HG03060 (cell line): ENCODE data around the gene CCDC117.

Experiments used
- ATAC-seq: cut with Tn5 transposase; IDR thresholded peaks from one replicate; pipeline ENCODE4 v1.9.1; 2021; ENCODE audit warnings: low read depth, moderate number of reproducible peaks; ENCODE audit not compliant: unreplicated experiment

The CCDC117 gene

DNA sequence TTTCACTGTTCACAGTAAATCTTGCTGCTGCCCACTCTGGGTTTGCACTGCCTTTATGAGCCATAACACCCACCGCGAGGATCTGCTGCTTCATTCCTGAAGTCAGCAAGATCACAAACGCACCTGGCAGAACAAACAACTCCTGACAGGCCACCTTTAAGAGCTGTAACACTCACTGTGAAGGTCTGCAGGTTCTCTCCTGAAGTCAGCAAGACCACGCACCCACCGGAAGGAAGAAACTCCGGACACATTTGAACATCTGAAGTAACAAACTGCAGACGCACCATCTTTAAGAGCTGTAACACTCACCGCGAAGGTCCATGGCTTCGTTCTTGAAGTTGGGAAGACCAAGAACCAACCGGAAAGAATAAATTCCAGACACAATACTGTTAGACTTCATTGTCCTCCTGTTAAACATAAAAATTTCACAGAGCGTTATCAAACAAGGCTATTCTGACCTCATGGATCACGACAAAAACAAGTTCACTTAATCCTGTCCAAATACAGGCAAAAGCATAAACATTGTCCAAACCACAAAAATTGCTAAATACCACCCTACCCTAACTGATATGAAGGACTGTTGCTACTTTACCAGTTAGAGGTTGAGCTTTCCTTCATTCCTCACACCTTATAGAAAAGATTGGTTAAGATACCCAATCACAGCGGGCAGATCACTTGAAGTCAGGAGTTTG lies 3.0 kb upstream of the CCDC117 start:
- ATAC-seq = no peak

- ATAC-seq = no peak
Measured at GRCh38 chr22:28771195-28771791, 1.2 kb upstream of the CCDC117 start.

DNA sequence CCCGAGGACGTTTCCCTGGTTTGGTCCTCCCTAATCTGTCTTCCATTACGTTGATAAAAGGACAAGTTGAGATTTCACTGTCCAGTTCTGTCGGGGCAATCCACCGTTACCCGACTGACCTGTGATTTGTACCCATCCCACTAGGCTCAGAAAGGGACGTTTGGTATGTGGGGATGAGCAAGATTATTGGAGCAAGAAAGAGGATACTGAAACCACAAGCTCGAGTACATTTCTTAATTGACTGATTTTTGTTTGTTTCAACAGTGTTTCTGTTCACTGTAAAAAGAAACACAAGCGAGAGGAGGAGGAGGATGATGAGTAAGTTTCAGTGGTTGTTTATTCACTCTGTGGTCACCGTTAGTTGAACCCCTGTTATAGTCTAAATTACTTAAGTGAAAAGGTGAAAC lies 969 bp downstream of the CCDC117 start:
- no peak for ATAC-seq

DNA sequence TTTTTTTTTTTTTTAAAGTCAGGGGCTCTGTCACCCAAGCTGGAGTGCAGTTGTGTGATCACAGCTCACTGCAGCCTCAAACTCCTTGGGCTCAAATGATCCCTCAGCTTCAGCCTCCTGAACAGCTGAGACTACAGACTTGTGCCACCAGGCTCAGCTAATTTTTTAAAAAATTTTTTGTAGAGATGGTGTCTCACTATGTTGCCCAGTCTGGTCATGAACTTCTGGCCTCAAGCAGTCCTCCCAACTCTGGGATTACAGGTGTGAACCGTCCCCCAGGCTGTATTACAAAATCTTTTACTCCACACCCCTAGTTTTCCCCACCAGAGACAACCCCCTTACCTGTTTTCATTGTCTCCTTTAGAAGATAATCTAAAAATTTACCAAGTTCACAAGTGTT lies 1.9 kb downstream of the CCDC117 start:
- ATAC-seq = no peak

- ATAC-seq = no peak
Measured at GRCh38 chr22:28779833-28780232, 7.3 kb downstream of the CCDC117 start.

DNA sequence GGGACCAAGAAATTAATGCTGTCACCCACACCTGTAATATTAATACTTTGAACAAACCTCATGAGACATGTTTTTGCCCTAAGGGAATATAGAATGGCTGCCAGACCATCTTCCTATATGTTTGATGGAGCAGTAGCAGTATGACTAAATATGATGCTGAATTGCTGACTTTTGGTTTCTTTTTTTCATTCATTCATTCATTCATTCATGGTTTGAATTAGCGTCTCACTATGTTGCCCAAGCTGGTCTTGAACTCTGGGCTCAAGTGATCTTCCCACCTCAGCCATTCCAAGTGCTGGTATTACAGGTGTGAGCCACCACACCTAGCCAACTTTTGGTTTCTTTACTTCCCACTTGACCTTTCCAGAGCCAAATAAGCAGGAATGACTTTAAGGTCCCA lies 7.8 kb downstream of the CCDC117 start:
- no peak for ATAC-seq

- ATAC-seq = no peak
Measured at GRCh38 chr22:28783786-28784671, 11.5 kb downstream of the CCDC117 start.

DNA sequence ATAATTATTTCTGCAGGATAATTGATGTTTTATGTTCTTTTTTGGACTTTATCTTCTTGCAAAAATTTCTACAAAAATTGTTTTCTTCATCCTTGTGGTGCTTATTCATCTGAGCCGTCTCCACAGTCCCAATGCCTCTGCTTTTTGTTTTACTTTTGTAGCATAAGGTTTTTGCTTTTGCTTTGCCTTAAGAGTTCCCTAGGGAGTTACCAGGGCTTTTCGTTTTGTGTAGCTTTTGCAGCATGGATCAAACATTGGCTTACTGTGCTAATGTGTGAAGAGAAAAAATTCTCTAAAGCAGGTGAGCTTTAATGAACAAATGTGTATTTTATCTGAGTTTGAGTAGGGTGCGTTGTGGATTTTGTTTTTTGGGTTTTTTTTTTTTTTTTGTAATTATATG lies 16.1 kb downstream of the CCDC117 start:
- no peak for ATAC-seq

DNA sequence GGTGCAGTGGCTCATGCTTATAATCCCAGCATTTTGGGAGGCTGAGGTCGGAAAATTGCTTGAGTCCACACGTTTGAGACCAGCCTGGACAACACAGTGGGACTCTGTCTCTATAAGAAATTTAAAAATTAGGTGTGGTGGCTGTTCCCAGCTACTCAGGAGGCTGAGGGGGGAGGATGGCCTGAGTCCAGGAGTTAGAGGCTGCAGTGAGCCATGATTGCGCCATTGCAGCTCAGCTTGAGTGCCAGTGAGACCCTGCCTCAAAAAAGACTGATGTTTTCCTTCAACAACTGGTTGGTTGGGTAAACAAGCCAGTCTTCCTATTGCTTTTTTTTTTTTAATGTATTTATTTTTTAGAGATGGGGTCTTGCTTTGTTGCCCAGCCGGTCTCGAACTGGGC lies 18.6 kb downstream of the CCDC117 start:
- ATAC-seq = no peak

- peak; percentile 40 for ATAC-seq
Measured at GRCh38 chr22:28791841-28792490, 19.5 kb downstream of the CCDC117 start.

DNA sequence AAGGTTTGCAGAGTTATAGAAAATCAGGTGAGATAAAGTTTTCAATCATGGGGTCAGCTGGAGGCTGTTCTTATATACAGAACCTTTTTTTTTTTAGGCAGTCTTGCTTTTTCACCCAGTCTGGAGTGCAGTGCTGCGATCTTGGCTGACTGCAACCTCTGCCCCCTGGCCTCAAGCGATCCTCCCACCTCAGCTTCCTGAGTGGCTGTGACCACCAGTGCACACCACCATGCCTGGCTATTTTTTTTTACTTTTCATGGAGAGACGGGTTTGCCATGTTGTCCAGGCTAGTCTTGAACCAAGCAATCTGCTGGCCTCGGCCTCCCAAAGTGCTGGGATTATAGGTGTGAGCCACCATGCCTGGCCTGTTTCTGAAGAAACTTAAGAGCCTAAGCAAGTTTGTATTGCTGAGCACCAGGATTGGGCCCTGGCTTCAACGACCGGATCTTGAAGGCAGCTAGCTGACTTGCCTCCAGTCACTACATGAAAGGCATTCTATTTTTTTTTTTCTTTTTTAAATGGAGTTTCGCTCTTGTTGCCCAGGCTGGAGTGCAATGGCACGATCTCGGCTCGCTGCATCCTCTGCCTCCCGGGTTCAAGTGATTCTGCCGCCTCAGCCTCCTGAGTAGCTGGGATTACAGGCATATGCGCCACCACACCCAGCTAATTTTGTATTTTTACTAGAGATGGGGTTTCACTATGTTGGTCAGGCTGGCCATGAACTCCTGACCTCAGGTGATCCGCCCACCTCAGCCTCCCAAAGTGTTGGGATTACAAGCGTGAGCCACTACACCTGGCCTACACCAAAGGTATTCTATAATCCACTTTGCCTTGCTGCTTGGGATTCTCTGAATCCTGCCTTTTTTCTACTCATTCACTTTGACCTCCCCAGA lies 20.2 kb downstream of the CCDC117 start:
- ATAC-seq = no peak

DNA sequence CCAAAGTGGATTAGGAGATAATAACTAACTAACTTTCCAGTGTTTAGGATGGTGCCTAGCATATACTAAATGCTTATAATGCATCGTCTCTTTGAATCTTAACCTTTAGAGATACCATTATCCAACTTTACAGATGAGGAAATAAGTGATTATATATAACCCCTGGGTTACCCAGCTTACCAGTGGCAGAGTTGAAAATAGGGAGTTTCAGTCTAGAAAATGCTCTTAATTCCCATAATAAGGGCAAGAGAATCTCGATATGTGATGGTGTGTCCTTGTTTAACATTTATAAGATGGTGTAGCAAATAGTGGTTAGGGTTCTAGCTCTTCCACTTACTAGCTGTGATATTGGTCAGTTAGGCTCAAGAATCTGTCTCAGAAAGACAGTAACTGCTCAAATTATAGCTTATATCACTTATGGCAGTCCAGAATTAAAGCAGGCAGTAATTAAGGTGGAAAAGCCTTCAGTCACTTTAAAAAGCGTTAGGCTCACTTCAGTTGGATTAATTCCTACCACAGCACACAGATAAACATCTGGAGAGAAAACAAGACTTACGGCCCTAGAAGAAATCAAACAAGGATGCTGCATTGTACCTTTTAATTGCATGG lies 21.6 kb downstream of the CCDC117 start:
- ATAC-seq = no peak

GRCh38 chr22:28795071-28795693 lies 22.7 kb downstream of the CCDC117 start:
- no peak for ATAC-seq

- ATAC-seq = no peak
Measured at GRCh38 chr22:28795932-28796856, 23.7 kb downstream of the CCDC117 start.

DNA sequence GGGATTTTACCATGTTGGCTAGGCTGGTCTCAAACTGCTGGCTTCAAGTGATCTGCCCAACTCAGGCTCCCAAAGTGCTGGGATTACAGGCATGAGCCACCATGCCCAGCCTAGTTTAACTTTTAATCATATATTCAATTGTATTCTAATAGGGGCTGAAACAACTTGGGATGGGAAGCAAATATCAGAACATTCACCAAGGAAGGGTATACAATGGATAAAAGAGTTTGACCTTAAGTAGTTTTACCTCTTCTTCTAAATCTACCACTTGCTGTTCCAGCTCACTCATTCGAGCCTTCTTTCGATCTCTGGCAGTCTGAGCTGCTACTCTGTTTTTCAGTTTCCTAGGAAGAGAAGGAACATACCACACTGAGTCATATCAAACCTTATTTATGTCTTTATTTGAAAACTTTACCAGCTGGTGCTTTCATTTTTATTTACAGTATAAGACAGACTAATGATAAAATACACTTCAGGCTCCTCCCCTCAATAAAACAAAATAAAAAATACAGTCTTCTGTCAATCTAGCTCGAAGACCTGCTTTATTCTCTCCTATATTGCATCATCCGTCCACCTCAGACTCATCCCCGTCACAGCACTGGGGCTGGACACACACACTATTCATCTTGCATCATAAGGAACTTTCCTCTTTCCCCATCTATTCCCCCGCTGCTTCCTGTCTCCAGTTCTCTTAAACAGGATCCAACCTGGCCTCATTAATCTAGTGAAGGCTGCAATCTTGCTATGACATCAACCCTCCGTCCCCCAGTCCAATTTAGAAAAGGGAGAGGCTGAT lies 26.5 kb downstream of the CCDC117 start:
- ATAC-seq = no peak

DNA sequence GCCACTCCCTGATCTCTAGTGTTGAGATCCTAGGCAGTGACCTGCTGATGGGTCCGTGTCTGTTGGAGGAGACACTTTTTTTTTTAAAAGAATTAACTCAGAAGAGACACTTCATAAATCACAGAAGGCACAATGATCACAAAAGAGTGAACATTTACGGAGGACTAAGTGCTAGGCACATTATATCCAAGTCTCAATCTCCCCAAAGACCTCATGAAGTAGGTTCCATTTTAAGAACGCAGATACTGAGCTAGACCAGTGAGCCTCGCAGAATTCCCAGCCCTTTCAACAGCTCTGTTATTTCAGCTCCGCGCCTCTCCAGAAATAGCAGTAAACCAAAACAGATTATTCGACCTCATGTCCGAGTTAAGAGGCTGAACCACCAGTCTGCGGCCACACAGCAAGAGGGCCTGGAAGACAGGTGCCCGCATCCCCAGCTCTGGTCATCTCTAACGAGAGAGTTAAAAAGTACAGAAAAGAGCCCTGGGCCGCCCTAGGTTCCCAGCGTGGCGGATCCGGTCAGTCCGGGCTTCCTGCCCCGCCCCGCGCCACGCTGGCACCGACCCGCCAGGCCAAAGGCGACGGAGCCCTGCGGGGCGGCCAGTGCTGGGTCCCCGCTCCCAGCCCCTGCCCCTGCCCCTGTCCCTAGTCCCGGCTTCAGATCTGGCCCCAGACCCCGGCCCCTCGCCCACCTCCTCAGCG lies 27.3 kb downstream of the CCDC117 start:
- ATAC-seq = no peak
